HG03520 (cell line): ENCODE measurements around the gene GLT1D1.

Source experiments
- ATAC-seq: cut with Tn5 transposase; IDR thresholded peaks from one replicate; pipeline ENCODE4 v1.9.1; 2021; ENCODE audit warnings: mild to moderate bottlenecking, moderate library complexity; ENCODE audit not compliant: unreplicated experiment

GLT1D1 gene

GRCh38 chr12:128909653-128910052 lies 56.4 kb downstream of the GLT1D1 start:
- ATAC-seq, result no peak

- no peak for ATAC-seq
Measured at GRCh38 chr12:128910629-128911028, 57.4 kb downstream of the GLT1D1 start.

- no peak for ATAC-seq
Measured at GRCh38 chr12:128911861-128912260, 58.6 kb downstream of the GLT1D1 start.

GRCh38 chr12:128914908-128915563 lies 61.8 kb downstream of the GLT1D1 start:
- ATAC-seq, result peak; percentile 68

GRCh38 chr12:128916425-128916824 lies 63.1 kb downstream of the GLT1D1 start:
- no peak for ATAC-seq

GRCh38 chr12:128918481-128919260 lies 65.4 kb downstream of the GLT1D1 start:
- no peak for ATAC-seq

- no peak for ATAC-seq
Measured at GRCh38 chr12:128920468-128920867, 67.2 kb downstream of the GLT1D1 start.

- ATAC-seq, result no peak
Measured at GRCh38 chr12:128928361-128928760, 75.1 kb downstream of the GLT1D1 start.

GRCh38 chr12:128929057-128929456 lies 75.8 kb downstream of the GLT1D1 start:
- no peak for ATAC-seq

- ATAC-seq, result no peak
Measured at GRCh38 chr12:128930606-128931005, 77.3 kb downstream of the GLT1D1 start.

- no peak for ATAC-seq
Measured at GRCh38 chr12:128932521-128932920, 79.2 kb downstream of the GLT1D1 start.

- ATAC-seq, result no peak
Measured at GRCh38 chr12:128933039-128933438, 79.8 kb downstream of the GLT1D1 start.

GRCh38 chr12:128933926-128934325 lies 80.6 kb downstream of the GLT1D1 start:
- ATAC-seq, result no peak

GRCh38 chr12:128938886-128939285 lies 85.6 kb downstream of the GLT1D1 start:
- ATAC-seq, result no peak

GRCh38 chr12:128940090-128940888 lies 87.0 kb downstream of the GLT1D1 start:
- no peak for ATAC-seq

- no peak for ATAC-seq
Measured at GRCh38 chr12:128940974-128941373, 87.7 kb downstream of the GLT1D1 start.

- no peak for ATAC-seq
Measured at GRCh38 chr12:128942960-128943477, 89.7 kb downstream of the GLT1D1 start.

GRCh38 chr12:128944956-128945355 lies 91.7 kb downstream of the GLT1D1 start:
- ATAC-seq, result no peak

- no peak for ATAC-seq
Measured at GRCh38 chr12:128947209-128947608, 93.9 kb downstream of the GLT1D1 start.

GRCh38 chr12:128949086-128949485 lies 95.8 kb downstream of the GLT1D1 start:
- no peak for ATAC-seq

GRCh38 chr12:128951448-128951847 lies 98.2 kb downstream of the GLT1D1 start:
- ATAC-seq, result no peak
